KMS-11 (cell line): Measurements from ENCODE around the gene MYO1E.

ENCODE experiments used
- H2AFZ ChIP-seq: fragments of 200-600 bp; sonication (generic); 2 replicates; pipeline ENCODE4 v1.6.1; 2016; ENCODE audit warnings: antibody characterized with exemption, mixed run types, low read depth
- H3K27ac ChIP-seq: fragments of 200-600 bp; sonication (generic); 2 replicates; pipeline ENCODE4 v1.6.1; 2016; ENCODE audit warnings: mild to moderate bottlenecking, mixed run types
- H3K27me3 ChIP-seq: fragments of 200-600 bp; sonication (generic); 2 replicates; pipeline ENCODE4 v1.6.1; 2017; ENCODE audit warnings: mild to moderate bottlenecking, low read depth, mixed run types, moderate library complexity; ENCODE audit not compliant: insufficient read depth
- H3K36me3 ChIP-seq: fragments of 200-600 bp; sonication (generic); 2 replicates; pipeline ENCODE4 v1.6.1; 2017; ENCODE audit warnings: mild to moderate bottlenecking, mixed run types; ENCODE audit not compliant: insufficient read depth
- H3K4me1 ChIP-seq: fragments of 200-600 bp; sonication (generic); 2 replicates; pipeline ENCODE4 v1.6.1; 2016; ENCODE audit warnings: mild to moderate bottlenecking, low read depth, mixed run types; ENCODE audit not compliant: poor library complexity, severe bottlenecking
- H3K4me2 ChIP-seq: fragments of 200-600 bp; sonication (generic); 2 replicates; pipeline ENCODE4 v1.7.0; 2016; ENCODE audit warnings: mild to moderate bottlenecking, mixed run types
- H3K4me3 ChIP-seq: fragments of 200-600 bp; sonication (generic); IDR thresholded peaks from 2 replicates; pipeline ENCODE4 v1.6.1; 2017; ENCODE audit warnings: low read depth, low read length, mixed read lengths; ENCODE audit not compliant: insufficient read depth
- H3K79me2 ChIP-seq: fragments of 200-600 bp; sonication (generic); 2 replicates; pipeline ENCODE4 v1.6.1; 2016; ENCODE audit warnings: low read depth, mixed run types; ENCODE audit not compliant: insufficient read depth
- H3K9ac ChIP-seq: fragments of 200-600 bp; sonication (generic); 2 replicates; pipeline ENCODE4 v1.6.1; 2016; ENCODE audit warnings: mild to moderate bottlenecking, mixed run types
- H4K20me1 ChIP-seq: fragments of 200-600 bp; sonication (generic); 2 replicates; pipeline ENCODE4 v1.6.1; 2016; ENCODE audit warnings: mild to moderate bottlenecking, mixed run types; ENCODE audit not compliant: insufficient read depth
- TF ChIP-seq, protein P1 (sequence below): fragments of 200-600 bp; sonication (generic); conservative IDR thresholded peaks from 2 replicates; pipeline ENCODE4 v1.6.1; 2017; ENCODE audit warnings: low read depth, mild to moderate bottlenecking, antibody characterized with exemption, low read length, moderate library complexity, mixed read lengths

MYO1E gene

DNA sequence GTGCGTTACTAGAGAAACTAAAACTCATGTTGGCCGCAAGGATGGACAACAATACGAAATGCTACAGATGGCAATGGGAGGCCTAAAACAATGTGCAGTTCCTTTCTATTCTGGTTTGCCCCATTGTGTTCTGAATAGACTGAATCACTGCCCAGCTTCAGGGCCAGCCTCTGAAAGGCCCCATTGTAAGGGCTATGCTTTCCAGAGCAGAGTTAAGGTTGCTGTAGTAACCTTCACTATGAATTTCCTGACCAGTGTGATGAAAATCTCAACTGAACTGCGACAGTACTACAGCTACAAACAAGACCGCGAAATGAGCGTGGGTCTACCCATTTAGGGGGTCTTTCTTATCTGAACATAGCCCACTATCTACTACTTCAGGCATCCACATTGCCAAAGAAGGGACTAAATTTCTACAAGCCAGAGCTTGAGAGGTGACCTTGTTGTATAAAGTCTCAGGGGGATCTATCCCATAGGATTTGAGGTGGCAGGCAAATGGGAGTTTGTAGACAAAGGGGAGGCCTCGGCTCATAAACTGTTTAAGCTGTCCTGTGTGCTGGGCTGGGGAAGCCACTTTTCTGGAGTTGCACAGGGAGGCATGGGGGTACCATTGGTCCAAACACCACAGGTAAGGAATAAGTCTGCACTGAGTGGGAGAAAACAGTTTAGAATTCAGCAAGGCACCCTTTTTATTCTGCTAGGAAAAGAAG, 80.1 kb downstream of the MYO1E start:
- Histone ChIP-seq H3K9ac (no peak overlapping the region), H3K27me3 (no peaks in the 10 kb centered on the region), H3K4me3 (no peak overlapping the region), H3K4me1 (no peaks in the 10 kb centered on the region), H4K20me1 (no peaks in the 10 kb centered on the region), H3K79me2 (no peaks in the 10 kb centered on the region), H3K27ac (no peak overlapping the region), H2AFZ (no peak overlapping the region), H3K4me2 (no peak overlapping the region), H3K36me3 (no peaks in the 10 kb centered on the region)
- TF ChIP-seq, protein P1, sequence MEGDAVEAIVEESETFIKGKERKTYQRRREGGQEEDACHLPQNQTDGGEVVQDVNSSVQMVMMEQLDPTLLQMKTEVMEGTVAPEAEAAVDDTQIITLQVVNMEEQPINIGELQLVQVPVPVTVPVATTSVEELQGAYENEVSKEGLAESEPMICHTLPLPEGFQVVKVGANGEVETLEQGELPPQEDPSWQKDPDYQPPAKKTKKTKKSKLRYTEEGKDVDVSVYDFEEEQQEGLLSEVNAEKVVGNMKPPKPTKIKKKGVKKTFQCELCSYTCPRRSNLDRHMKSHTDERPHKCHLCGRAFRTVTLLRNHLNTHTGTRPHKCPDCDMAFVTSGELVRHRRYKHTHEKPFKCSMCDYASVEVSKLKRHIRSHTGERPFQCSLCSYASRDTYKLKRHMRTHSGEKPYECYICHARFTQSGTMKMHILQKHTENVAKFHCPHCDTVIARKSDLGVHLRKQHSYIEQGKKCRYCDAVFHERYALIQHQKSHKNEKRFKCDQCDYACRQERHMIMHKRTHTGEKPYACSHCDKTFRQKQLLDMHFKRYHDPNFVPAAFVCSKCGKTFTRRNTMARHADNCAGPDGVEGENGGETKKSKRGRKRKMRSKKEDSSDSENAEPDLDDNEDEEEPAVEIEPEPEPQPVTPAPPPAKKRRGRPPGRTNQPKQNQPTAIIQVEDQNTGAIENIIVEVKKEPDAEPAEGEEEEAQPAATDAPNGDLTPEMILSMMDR = no peak

DNA sequence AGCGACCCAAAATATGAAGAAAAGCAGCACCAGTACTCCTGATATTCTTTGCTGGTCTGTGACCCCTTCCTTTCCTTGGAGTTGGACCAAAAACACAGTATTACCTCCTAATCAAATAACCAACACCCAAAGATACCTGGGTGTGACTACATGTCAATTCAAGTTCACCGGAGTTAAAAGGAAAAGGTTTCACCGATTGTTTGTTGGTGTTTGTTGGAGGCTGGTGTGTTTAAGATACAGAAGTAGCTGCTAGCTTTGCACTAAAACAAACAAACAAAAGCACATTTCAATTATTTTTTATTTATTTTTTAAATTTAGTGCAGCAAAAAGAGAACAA, 81.5 kb downstream of the MYO1E start:
- H2AFZ ChIP-seq = no peak overlapping the region
- H3K4me1 ChIP-seq = no peaks in the 10 kb centered on the region
- H3K79me2 ChIP-seq = no peaks in the 10 kb centered on the region
- H3K4me2 ChIP-seq = no peak overlapping the region
- TF ChIP-seq, protein P1 = no peak
- no peaks in the 10 kb centered on the region for H4K20me1 ChIP-seq
- H3K9ac ChIP-seq = no peak overlapping the region
- H3K36me3 ChIP-seq = no peaks in the 10 kb centered on the region
- H3K27ac ChIP-seq = no peak overlapping the region
- H3K4me3 ChIP-seq = no peak overlapping the region
- no peaks in the 10 kb centered on the region for H3K27me3 ChIP-seq

DNA sequence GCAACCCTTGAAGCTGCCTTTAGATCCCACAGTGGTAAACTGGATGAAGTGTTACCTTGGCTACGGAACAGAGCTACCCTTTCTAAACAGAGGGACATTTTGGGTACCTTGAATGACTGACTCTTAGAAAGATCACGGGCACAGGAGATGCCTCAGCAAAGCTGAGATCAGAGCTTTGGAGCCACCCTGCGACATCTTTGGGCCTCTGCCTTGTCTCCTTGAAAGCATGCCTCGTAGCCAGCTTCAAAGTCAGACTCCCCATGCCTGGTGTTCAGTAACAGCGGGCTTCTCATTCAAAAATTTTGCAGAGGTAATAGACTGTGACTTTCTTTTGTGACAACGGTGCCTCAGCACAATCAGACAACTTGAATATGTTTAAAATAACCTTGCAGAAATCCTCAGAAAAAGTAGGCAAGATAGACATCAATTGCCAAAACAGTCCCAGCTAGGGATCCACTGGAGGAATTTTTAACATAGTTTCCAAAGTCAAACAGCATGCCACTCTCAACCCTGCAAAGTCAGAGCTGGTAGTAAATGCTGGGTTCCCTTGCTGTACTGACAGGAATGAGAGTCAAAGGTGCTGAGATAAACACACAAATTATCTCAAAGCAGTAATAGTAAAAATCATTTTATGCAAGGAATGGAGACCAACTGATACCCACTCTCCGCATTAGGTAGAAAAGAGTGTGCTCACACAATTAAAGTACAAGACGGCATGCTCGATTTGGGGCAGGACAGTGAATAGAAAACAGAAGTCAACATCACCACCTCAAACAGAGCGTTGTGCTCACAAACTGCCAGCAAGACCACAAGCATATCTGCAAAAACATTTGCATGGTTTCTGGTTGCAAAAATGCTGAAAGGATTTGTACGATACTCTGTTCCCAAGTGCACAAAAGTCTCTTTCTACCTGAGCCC, 82.1 kb downstream of the MYO1E start:
- no peaks in the 10 kb centered on the region for H3K36me3 ChIP-seq

DNA sequence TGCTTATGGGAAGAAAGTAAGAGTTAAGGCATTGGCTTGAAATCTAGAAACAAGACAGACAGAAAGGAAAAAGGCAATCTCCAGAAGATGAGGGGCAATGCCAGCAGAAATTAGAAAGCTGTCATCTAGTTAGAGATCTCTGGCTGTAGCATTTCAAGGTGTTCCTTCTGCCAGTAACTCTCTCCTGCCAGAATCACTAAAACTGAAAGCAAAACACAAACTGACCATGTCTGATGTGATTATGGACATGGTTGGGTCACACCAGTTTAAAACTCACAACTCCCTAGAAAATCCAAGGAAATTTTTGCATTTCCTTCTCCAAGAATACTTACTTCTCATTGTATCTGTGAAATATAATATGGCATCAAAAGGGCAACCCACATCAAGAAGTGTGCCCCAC, 83.1 kb downstream of the MYO1E start:
- H3K4me2 ChIP-seq = no peak overlapping the region
- no peak overlapping the region for H2AFZ ChIP-seq
- no peaks in the 10 kb centered on the region for H4K20me1 ChIP-seq
- TF ChIP-seq, protein P1 = no peak
- no peaks in the 10 kb centered on the region for H3K36me3 ChIP-seq
- H3K27ac ChIP-seq = no peak overlapping the region
- H3K4me1 ChIP-seq = no peaks in the 10 kb centered on the region
- no peak overlapping the region for H3K4me3 ChIP-seq
- no peak overlapping the region for H3K9ac ChIP-seq
- no peaks in the 10 kb centered on the region for H3K27me3 ChIP-seq
- H3K79me2 ChIP-seq = no peaks in the 10 kb centered on the region

More for the DNA sequence above, 82.1 kb downstream of the MYO1E start:
- Histone ChIP-seq H4K20me1 (no peaks in the 10 kb centered on the region), H3K4me2 (no peak overlapping the region), H3K4me1 (no peaks in the 10 kb centered on the region), H2AFZ (no peak overlapping the region), H3K27me3 (no peaks in the 10 kb centered on the region), H3K4me3 (no peak overlapping the region), H3K27ac (no peak overlapping the region), H3K79me2 (no peaks in the 10 kb centered on the region), H3K9ac (no peak overlapping the region)
- TF ChIP-seq, protein P1 = no peak
